Right lobe of liver (tissue), 6 donors: ENCODE results near the gene C19orf38. TPM values are rescaled to one million over a fixed set of nuclear protein-coding genes. Genes with fewer than 3 reads are reported as not detected.
"Not testable (repeated sequence)": the region's sequence is repeated elsewhere in the genome, so short reads cannot be mapped to it uniquely, and the experiment has no call there.

Experiments
- ATAC-seq, 4 donors: fragments of 200-7000 bp; cut with Tn5 transposase; one replicate each; pipeline ENCODE4 v1.9.1; 2020; ENCODE audit warnings: mild to moderate bottlenecking in 4 of 4, moderate library complexity in 4 of 4
- DNase-seq, 3 donors: peaks; one replicate each; pipeline ENCODE4 v3.0.0-alpha.2; 2020
- H3K27ac ChIP-seq, 3 donors: fragments of 200-600 bp; one replicate each; pipeline ENCODE4 v1.8.0; 2022
- H3K27me3 ChIP-seq, 2 donors: fragments of 200-600 bp; one replicate each; pipeline ENCODE4 v1.8.0; 2022
- H3K36me3 ChIP-seq, 4 donors: fragments of 200-600 bp; sonication (generic) in 1 of 4; one replicate each; pipeline versions ENCODE4 v1.5.1 to v1.8.0; 2017 to 2022; ENCODE audit warnings: control low read depth in 1 of 4
- H3K4me1 ChIP-seq, 4 donors: fragments of 200-600 bp; sonication (generic) in 1 of 4; one replicate each; pipeline versions ENCODE4 v1.5.1 to v1.8.0; 2017 to 2022; ENCODE audit warnings: control low read depth in 1 of 4
- H3K4me3 ChIP-seq, 3 donors: fragments of 200-600 bp; one replicate each; pipeline ENCODE4 v1.8.0; 2022
- H3K9me3 ChIP-seq, 4 donors: fragments of 200-600 bp; sonication (generic) in 1 of 4; one replicate each; pipeline versions ENCODE4 v1.5.1 to v1.8.0; 2017 to 2022; ENCODE audit warnings: control low read depth in 1 of 4
- POLR2A ChIP-seq: fragments of 450-650 bp; IDR thresholded peaks from one replicate; pipeline ENCODE4 v1.6.1; 2017; ENCODE audit warnings: antibody characterized with exemption, mild to moderate bottlenecking
- WGBS: methylation state at CpG from one replicate; pipeline ENCODE4 v1.1.6; 2018; ENCODE audit warnings: low coverage, low lambda C conversion rate; ENCODE audit not compliant: insufficient coverage; ENCODE audit errors: missing lambda C conversion rate; 5-methylcytosine and 5-hydroxymethylcytosine counted together
- intact Hi-C, 2 donors: fragments of 100-400 bp; cut with DNase I; formaldehyde crosslinking; loops; one replicate each; pipeline versions ENCODE4 v1.11.2 to v1.14.1; 2022
- total RNA-seq, 6 experiments: library from RNA; depleted of rRNA in 2 of 6; stranded (reverse); fragments of >200 nt in 2 of 6; fragmentation: NEBNext Ultra II Directional in 3 of 6; extraction: Animal tissue kit (Norgen Biotek cat#: 25700) in 3 of 6; gene quantifications; one replicate each; pipeline versions ENCODE4 v1.1.0 to v1.2.4, GENCODE V29; 2016 to 2023
- TF ChIP-seq, protein P1 (sequence below), 4 donors: fragments of 200-600 bp in 3 of 4; fragments of 450-650 bp in 1 of 4; IDR thresholded peaks; one replicate each; pipeline versions ENCODE4 v1.5.1 to v1.8.0; 2016 to 2022; ENCODE audit warnings: antibody characterized with exemption in 4 of 4, mild to moderate bottlenecking in 2 of 4
- donor health status: DM: no; HTN: yes; CAD: no.
- donor health status: DM: no; HTN: no; CAD: no.
- donor health status: DM: no; HTN: no; CAD: no.
- donor health status: DM: no; HTN: yes; CAD: no.
- donor health status: DM: no; HTN: yes; CAD: no.

Gene C19orf38
- total RNA-seq, 6 experiments from 2014 or later = 0.58 to 2.7 (median 1.4) TPM

DNA sequence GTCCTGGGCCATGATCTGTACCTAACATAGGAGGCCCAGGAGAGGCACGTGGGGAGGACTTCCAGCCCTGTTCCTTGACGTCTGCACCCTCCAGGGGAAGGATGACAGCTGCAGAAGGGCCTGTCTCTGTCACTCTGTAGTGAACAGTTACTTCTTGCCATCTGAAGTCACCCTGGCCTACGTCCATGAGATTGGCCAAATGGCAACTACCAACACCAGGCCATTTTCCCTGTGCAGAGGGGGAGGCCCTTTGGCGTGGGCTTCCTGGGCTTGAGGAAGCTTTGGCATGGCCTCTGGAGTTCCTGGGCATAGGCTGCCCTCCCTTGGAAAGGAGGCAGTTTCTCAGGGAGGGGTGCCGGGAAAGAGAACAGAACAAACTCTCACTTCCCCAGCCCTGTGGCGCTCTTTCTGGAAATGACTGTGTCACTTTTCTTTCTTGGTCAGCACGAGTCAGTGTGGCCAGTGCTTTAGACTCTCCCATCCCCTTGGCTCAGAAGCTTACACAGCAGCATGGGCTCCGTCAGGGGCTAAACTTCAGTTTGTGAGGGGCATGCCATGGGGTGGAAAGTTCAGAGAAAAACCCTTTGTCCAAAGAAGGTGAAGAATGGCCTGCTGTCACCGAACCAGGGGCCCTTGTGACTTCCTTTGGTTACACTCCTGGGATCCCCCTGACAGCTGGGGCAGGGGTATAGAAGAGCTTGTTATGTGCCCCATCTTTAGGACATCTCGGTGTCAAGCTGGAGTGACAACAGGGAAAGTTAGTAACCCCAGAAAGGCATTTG is 28.4 kb downstream of the C19orf38 start:
- ATAC-seq = peak in 3 of 4 donors; percentile 8 to 29 (median 21)
- TF ChIP-seq POLR2A = no peak
- Histone ChIP-seq H3K27ac (peak overlapping the region in 1 of 3 donors; percentile 29), H3K27me3 (no peaks in the 10 kb centered on the region), H3K4me1 (peaks cover 0 to 34% (median 17%) of the 10 kb centered on the region in 4 donors), H3K36me3 (no peaks in the 10 kb centered on the region), H3K4me3 (no peak overlapping the region), H3K9me3 (no peaks in the 10 kb centered on the region)
- intact Hi-C loops = loop anchor here in 1 of 2 donors (10.0 kb wide), 1 partner anchor 48 kb away; the partner anchor contains the start of genes TIMM29 and YIPF2
- no peak for DNase-seq
- WGBS = 70% methylated on average over 2 of the region's 10 CpGs

DNA sequence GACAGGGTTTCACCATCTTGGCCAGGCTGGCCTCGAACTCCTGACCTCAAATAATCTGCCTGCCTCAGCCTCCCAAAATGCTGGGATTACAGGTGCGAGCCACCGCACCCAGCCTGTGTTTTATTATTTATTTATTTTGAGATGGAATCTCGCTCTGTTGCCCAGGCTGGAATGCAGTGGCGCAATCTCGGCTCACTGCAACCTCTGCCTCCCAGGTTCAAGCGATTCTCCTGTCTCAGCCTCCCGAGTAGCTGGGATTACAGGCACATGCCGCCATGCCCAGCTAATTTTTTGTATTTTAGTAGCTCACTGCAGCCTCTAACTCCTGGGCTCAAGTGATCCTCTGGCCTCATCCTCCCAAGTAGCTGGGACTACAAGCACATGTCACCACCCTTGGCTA is 29.4 kb downstream of the C19orf38 start:
- not testable (repeated sequence) for DNase-seq, ATAC-seq, H3K36me3 ChIP-seq, H3K4me3 ChIP-seq, H3K27ac ChIP-seq, H3K27me3 ChIP-seq, H3K9me3 ChIP-seq
- peaks cover 0 to 39% (median 19%) of the 10 kb centered on the region in 4 donors for H3K4me1 ChIP-seq
- WGBS = 89% methylated on average over 3 of the region's 9 CpGs
- intact Hi-C loops = loop anchor here in 1 of 2 donors (10.0 kb wide), 1 partner anchor 47 kb away; the partner anchor contains the start of genes TIMM29 and YIPF2

DNA sequence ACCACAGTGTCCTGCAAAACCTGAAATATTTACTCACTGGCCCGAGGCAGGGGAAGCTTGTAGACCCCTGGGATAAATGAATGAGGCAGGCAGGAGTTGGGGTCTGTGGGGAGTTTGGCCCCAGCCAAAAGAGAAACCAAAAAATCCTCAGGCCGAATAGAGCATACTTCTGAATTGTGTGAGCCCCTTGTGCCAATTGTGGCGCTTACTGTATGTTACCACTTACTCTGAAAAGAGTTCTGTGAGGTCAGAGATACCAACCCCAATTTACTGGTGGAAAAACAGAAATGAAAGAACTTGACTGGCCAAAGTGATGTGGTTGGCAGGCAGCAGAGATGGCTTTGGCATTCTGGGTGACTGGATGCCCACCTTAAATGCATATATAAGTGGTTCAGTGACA is 30.0 kb downstream of the C19orf38 start:
- Histone ChIP-seq H3K27me3 (no peaks in the 10 kb centered on the region), H3K36me3 (no peaks in the 10 kb centered on the region), H3K4me3 (no peak overlapping the region), H3K27ac (no peak overlapping the region), H3K9me3 (no peaks in the 10 kb centered on the region), H3K4me1 (peaks cover 0 to 39% (median 19%) of the 10 kb centered on the region in 4 donors)
- ATAC-seq (no peak), DNase-seq (no peak)
- intact Hi-C loops = loop anchor here in 1 of 2 donors (10.0 kb wide), 1 partner anchor 47 kb away; the partner anchor contains the start of genes TIMM29 and YIPF2
- TF ChIP-seq, protein P1, sequence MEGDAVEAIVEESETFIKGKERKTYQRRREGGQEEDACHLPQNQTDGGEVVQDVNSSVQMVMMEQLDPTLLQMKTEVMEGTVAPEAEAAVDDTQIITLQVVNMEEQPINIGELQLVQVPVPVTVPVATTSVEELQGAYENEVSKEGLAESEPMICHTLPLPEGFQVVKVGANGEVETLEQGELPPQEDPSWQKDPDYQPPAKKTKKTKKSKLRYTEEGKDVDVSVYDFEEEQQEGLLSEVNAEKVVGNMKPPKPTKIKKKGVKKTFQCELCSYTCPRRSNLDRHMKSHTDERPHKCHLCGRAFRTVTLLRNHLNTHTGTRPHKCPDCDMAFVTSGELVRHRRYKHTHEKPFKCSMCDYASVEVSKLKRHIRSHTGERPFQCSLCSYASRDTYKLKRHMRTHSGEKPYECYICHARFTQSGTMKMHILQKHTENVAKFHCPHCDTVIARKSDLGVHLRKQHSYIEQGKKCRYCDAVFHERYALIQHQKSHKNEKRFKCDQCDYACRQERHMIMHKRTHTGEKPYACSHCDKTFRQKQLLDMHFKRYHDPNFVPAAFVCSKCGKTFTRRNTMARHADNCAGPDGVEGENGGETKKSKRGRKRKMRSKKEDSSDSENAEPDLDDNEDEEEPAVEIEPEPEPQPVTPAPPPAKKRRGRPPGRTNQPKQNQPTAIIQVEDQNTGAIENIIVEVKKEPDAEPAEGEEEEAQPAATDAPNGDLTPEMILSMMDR (IDR thresholded peaks at IDR 0.05) = no peak
- WGBS = 83% methylated on average over 2 of the region's 3 CpGs

DNA sequence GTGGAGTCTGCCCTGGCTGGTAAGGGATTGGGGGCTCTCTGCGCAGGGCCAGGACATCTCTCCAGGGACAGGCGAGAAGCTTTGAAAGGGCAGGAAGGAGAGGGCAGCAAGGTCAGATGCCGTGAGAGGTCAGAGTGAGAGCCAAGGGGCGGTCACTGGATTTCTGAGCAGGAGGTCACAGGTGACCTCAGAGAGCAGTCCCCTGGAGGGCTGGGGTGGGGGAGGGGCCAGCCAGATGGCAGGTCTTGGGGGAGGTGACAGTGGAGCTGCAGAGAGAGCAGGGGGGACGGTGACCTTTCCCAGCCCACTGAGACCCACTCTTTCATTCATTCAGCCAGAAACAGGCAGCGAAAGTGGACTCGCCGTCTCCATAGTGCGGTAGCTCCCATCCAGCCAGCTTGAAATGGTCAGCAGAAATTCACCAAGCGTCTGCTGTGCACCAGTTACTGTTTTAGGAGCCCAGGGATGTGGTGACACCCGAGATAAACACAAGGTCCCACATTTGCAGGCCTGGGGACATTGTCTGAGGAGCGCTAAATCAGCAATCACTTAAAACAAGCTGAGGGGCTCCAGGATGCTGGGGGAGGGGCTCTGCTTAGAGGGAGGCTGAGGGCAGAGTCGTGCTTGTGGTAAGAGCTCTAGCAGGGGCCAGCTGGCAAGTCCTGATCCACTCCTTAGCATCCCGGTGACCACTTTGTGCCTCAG is 33.3 kb downstream of the C19orf38 start:
- H3K27ac ChIP-seq = no peak overlapping the region
- H3K36me3 ChIP-seq = no peaks in the 10 kb centered on the region
- H3K9me3 ChIP-seq = no peaks in the 10 kb centered on the region
- WGBS = 60% methylated on average over 7 of the region's 14 CpGs
- peaks cover 0 to 39% (median 19%) of the 10 kb centered on the region in 4 donors for H3K4me1 ChIP-seq
- H3K27me3 ChIP-seq = no peaks in the 10 kb centered on the region
- DNase-seq (peak in 2 of 3 donors; percentile 49 to 65), ATAC-seq (peak; percentile 51 to 62 (median 56))
- no peak for TF ChIP-seq POLR2A
- TF ChIP-seq, protein P1 (IDR thresholded peaks at IDR 0.05) = no peak
- intact Hi-C loops = no loop called here
- no peak overlapping the region for H3K4me3 ChIP-seq

DNA sequence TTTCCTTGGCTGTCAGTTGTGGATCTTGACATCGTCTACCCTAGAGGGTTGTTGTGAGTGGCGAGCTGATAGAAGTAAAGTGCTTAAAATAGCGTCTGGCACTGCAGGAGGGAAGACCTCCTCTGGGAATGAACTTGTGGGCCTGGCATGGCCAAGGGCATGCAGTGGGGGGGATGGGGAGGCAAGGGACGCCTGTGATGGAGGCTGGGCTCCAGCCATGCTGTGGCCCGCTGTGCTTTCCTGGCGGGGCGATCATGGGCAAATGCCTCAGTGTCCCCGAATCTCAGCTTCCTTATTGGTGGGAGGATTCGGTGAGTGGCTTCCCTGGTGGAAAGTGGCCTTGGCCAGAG is 33.9 kb downstream of the C19orf38 start:
- no peak for TF ChIP-seq POLR2A
- TF ChIP-seq, protein P1 (IDR thresholded peaks at IDR 0.05) = no peak

More for the DNA sequence above, 33.9 kb downstream of the C19orf38 start:
- DNase-seq (no peak), ATAC-seq (no peak)
- Histone ChIP-seq H3K36me3 (no peaks in the 10 kb centered on the region), H3K27ac (no peak overlapping the region), H3K4me3 (no peak overlapping the region), H3K27me3 (no peaks in the 10 kb centered on the region), H3K9me3 (no peaks in the 10 kb centered on the region), H3K4me1 (peaks cover 0 to 39% (median 18%) of the 10 kb centered on the region in 4 donors)
- intact Hi-C loops = no loop called here
- 100% methylated on average over 1 of the region's 9 CpGs for WGBS
